22Rv1 (cell line): ENCODE results near the gene RMC1.

Source experiments
- H3K27ac ChIP-seq: fragments of 450-650 bp; 2 replicates; pipeline ENCODE4 v1.5.1; 2017
- ZFX ChIP-seq: fragments of 450-650 bp; IDR thresholded peaks from 2 replicates; pipeline ENCODE4 v1.6.1; 2017; ENCODE audit warnings: antibody characterized with exemption, borderline replicate concordance
- TF ChIP-seq, protein P1 (sequence below): fragments of 450-650 bp; IDR thresholded peaks from 2 replicates; pipeline ENCODE4 v1.5.1; 2017; ENCODE audit warnings: mild to moderate bottlenecking

The RMC1 gene

DNA sequence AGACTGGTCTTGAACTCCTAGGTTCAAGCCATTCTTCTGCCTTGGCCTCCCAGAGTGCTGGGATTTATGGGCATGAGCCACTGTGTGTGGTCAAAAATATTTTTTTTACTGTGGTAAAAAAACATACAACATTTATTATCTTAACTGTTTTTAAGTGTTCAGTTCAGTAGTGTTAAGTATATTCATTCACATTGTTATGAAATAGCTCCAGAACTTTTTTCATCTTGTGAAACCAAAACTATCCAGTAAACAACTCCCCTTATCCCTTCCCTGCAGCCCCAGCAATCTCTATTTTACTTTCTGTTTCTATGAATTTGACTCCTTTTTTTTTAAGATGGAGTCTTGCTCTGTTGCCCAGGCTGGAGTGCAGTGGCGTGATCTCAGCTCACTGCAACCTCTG, 9.3 kb downstream of the RMC1 start:
- no peak overlapping the region for H3K27ac ChIP-seq
- TF ChIP-seq, protein P1, sequence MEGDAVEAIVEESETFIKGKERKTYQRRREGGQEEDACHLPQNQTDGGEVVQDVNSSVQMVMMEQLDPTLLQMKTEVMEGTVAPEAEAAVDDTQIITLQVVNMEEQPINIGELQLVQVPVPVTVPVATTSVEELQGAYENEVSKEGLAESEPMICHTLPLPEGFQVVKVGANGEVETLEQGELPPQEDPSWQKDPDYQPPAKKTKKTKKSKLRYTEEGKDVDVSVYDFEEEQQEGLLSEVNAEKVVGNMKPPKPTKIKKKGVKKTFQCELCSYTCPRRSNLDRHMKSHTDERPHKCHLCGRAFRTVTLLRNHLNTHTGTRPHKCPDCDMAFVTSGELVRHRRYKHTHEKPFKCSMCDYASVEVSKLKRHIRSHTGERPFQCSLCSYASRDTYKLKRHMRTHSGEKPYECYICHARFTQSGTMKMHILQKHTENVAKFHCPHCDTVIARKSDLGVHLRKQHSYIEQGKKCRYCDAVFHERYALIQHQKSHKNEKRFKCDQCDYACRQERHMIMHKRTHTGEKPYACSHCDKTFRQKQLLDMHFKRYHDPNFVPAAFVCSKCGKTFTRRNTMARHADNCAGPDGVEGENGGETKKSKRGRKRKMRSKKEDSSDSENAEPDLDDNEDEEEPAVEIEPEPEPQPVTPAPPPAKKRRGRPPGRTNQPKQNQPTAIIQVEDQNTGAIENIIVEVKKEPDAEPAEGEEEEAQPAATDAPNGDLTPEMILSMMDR: no peak
- no peak for TF ChIP-seq ZFX

DNA sequence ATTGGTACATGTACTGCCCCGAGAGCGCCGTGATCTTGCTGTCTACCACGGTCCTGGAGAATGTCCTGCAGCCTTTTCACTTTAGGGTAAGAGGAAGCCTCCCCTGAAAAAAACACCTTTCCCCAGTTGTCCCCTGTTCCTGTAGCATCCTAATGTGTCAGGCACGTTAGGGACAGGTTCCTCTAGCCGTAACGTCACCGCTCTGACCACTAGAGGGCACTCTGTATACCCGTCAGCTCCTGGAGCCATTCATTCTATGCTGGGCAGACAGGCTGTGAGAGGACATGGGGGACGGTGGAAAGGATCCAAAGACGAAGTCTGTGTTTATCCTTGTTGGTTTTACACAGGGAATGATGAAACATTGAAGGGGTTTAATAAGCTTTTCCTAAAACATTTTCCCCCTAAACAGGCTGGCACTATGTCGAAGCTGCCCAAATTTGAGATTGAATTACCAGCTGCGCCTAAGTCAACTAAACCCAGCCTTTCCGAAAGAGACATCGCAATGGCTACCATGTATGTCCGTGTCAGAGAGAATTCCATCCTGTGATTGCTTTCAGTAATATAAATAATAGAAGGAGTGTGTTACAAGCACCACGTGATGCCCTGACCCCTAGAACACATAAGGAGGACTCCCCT, 12.7 kb downstream of the RMC1 start:
- H3K27ac ChIP-seq: no peak overlapping the region
- TF ChIP-seq, protein P1: peak; percentile 93
- no peak for TF ChIP-seq ZFX

DNA sequence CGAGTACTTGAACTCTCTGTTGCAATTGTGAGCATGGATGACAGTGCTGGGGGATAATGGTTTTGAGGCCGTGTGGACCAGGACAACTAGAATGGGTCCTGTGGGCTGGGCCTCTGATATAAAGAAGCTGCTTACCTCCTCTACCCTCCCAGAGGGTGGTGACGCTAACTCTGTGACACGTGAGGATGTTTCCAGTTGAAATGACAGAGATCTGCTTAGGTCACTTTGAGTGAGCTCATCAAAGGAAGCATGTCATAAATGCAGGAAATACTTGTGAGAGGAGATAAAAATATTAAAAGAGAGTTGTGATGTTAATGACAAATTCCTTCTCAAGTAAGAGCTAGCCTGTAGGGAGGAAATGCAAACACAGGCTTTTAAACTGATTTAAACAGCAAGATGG, 16.4 kb downstream of the RMC1 start:
- TF ChIP-seq, protein P1: no peak
- no peak for TF ChIP-seq ZFX
- no peak overlapping the region for H3K27ac ChIP-seq

DNA sequence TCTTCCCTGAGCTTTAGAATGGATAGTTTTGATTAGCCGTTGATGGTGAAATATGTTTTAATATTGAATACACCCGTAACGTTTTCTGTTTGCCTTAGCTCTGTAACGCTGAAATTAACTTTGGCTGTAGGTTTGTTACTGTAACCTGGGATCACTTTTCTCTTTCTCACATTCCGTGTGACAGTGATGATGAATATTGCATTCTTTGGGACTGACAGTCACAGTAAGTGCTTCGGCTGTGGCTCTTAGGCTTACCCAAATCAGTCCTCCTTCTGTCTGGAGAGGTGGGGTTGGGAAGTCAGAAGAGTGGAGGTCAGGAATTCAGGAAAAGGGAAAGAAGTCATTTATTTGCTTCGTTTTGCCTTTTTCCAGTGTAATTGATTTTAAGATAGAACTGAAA, 18.0 kb downstream of the RMC1 start:
- no peak overlapping the region for H3K27ac ChIP-seq
- no peak for TF ChIP-seq ZFX
- TF ChIP-seq, protein P1: no peak

DNA sequence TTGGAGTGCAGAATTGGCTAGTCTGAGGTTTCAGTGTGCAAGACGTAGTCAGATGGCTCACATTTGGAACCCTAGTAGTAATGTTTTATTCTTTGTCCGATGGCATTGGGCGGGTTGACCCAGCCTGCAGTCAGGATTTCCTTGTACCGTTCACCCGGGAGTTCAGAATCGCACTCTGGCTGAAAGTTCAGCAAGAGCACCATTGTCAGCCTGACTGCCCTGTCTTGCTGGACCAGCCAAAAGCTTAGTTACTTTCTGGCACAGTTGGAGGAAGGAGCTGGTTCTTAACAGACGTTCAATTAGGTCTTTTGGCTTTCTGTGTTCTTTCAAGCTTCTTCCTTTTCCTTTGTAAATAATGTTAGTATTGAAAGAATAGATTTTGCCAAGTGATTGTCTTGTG, 18.6 kb downstream of the RMC1 start:
- no peak overlapping the region for H3K27ac ChIP-seq
- TF ChIP-seq ZFX: no peak
- TF ChIP-seq, protein P1: no peak

DNA sequence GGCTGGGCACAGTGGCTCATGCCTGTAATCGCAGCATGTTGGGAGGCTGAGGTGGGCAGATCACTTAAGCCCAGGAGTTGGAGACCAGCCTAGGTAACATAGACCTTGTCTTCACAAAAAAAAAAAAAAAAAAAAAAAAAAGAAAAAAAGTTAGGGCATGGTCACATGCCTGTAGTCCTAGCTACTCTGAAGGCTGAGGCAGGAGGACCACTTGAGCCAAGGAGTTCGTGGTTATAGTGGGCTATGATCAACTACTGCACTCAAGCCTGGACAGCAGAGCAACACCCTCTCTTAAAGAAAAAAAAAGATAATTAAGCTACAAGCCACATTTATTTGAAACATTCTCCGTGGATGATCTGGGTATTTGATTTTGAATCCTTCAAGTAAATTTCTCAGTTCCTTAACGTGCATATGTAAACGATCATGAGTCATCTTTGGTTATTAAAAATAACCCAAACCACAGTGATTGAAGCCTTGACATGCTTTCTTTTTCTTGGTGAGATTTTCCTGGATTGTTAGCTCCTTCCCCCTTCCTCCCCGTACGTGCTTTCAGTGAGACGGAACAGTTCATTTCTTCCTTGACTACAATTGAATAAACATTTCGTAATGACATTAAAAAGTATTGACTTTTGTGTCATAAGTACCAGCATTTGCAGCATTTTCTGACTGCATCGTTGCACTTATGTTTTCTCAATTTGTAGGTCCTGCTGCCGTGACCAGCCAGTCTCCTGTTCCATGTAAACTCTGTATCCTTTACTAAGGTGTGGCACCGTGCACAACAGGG, 20.3 kb downstream of the RMC1 start:
- H3K27ac ChIP-seq: no peak overlapping the region
- TF ChIP-seq, protein P1: no peak
- TF ChIP-seq ZFX: no peak

DNA sequence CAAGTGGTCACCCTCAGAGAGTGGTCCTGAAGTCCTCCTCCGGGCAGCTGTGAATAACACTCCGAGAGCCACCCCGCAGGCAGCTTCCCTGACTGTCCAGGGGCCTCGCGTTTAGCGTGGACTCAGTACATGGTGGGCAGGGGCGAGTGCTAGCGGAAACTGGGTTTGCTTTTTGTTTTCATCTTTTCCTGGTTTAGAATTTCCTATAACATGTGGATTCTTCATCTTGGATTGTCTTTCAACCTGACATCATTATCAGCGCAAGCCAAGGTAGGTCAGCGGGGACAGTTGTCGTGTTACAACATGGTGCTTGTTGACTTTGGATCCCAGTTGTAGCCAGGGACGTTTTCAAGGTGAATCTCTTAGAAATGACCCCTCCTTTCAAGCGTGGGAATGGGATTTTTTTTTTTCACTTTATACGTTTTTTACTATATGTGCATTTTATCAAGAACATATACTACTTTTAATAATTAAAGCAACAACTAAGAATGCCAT, 20.9 kb downstream of the RMC1 start:
- TF ChIP-seq, protein P1: no peak
- no peak for TF ChIP-seq ZFX
- no peak overlapping the region for H3K27ac ChIP-seq
